Central memory CD8-positive, alpha-beta T cell (primary cell): ENCODE results near the gene AKAP9.
"Not testable (repeated sequence)": the region's sequence is repeated elsewhere in the genome, so short reads cannot be mapped to it uniquely, and the experiment has no call there.

ENCODE experiments used
- ATAC-seq: fragments of 150-1000 bp; cut with Tn5 transposase; replicated peaks from 2 replicates; pipeline ENCODE4 v1.10.0; 2022; ENCODE audit warnings: mild to moderate bottlenecking, moderate FRiP score, moderate number of reproducible peaks; ENCODE audit not compliant: poor library complexity, severe bottlenecking; ENCODE audit errors: extremely low read depth
- DNase-seq, 2 donors: peaks; one replicate each; pipeline ENCODE4 v3.0.0; 2021; ENCODE audit warnings: low spot score in 2 of 2
- H3K27ac Mint-ChIP-seq: one replicate; pipeline ENCODE4 v1.8.0; 2022; ENCODE audit warnings: low read depth, mild to moderate bottlenecking, moderate library complexity, mixed read lengths
- H3K27me3 Mint-ChIP-seq: one replicate; pipeline ENCODE4 v1.8.0; 2022; ENCODE audit warnings: mixed read lengths
- H3K36me3 Mint-ChIP-seq: one replicate; pipeline ENCODE4 v1.8.0; 2022; ENCODE audit warnings: mild to moderate bottlenecking, moderate library complexity, mixed read lengths; ENCODE audit not compliant: insufficient read depth
- H3K4me1 Mint-ChIP-seq: one replicate; pipeline ENCODE4 v1.8.0; 2022; ENCODE audit warnings: mixed read lengths
- H3K4me3 Mint-ChIP-seq: one replicate; pipeline ENCODE4 v1.8.0; 2022; ENCODE audit warnings: mild to moderate bottlenecking, moderate library complexity, mixed read lengths
- H3K9me3 Mint-ChIP-seq: one replicate; pipeline ENCODE4 v1.8.0; 2022; ENCODE audit warnings: mixed read lengths

AKAP9 gene

GRCh38 chr7:91916051-91916440 lies 24.6 kb upstream of the AKAP9 start:
- ATAC-seq (no peak), DNase-seq (no peak)
- peaks cover 24% of the 10 kb centered on the region for H3K27me3 Mint-ChIP-seq
- no peaks in the 10 kb centered on the region for H3K9me3 Mint-ChIP-seq
- H3K4me1 Mint-ChIP-seq, result no peaks in the 10 kb centered on the region
- no peak overlapping the region for H3K27ac Mint-ChIP-seq
- H3K36me3 Mint-ChIP-seq, result no peaks in the 10 kb centered on the region
- H3K4me3 Mint-ChIP-seq, result no peak overlapping the region

- H3K36me3 Mint-ChIP-seq, result no peaks in the 10 kb centered on the region
- no peak overlapping the region for H3K4me3 Mint-ChIP-seq
- no peak overlapping the region for H3K27ac Mint-ChIP-seq
- no peak for DNase-seq
- H3K9me3 Mint-ChIP-seq, result no peaks in the 10 kb centered on the region
- no peak for ATAC-seq
- H3K4me1 Mint-ChIP-seq, result no peaks in the 10 kb centered on the region
- peaks cover 36% of the 10 kb centered on the region for H3K27me3 Mint-ChIP-seq
These were observed 22.3 kb upstream of the AKAP9 start for GRCh38 chr7:91918356-91918755.

GRCh38 chr7:91922857-91923256 lies 17.8 kb upstream of the AKAP9 start:
- no peaks in the 10 kb centered on the region for H3K36me3 Mint-ChIP-seq
- DNase-seq (no peak), ATAC-seq (no peak)
- no peaks in the 10 kb centered on the region for H3K4me1 Mint-ChIP-seq
- no peaks in the 10 kb centered on the region for H3K9me3 Mint-ChIP-seq
- no peak overlapping the region for H3K4me3 Mint-ChIP-seq
- no peak overlapping the region for H3K27ac Mint-ChIP-seq
- peaks cover 73% of the 10 kb centered on the region for H3K27me3 Mint-ChIP-seq

- peaks cover 63% of the 10 kb centered on the region for H3K27me3 Mint-ChIP-seq
- no peaks in the 10 kb centered on the region for H3K9me3 Mint-ChIP-seq
- no peak for DNase-seq
- H3K4me1 Mint-ChIP-seq, result peaks cover 5% of the 10 kb centered on the region
- no peak for ATAC-seq
- H3K36me3 Mint-ChIP-seq, result no peaks in the 10 kb centered on the region
- no peak overlapping the region for H3K4me3 Mint-ChIP-seq
- no peak overlapping the region for H3K27ac Mint-ChIP-seq
These were observed 12.8 kb upstream of the AKAP9 start for GRCh38 chr7:91927912-91928311.

GRCh38 chr7:91929463-91929862 lies 11.2 kb upstream of the AKAP9 start:
- H3K4me1 Mint-ChIP-seq, result peaks cover 5% of the 10 kb centered on the region
- H3K36me3 Mint-ChIP-seq, result no peaks in the 10 kb centered on the region
- ATAC-seq (peak; percentile 65), DNase-seq (no peak)
- H3K4me3 Mint-ChIP-seq, result no peak overlapping the region
- H3K27me3 Mint-ChIP-seq, result peaks cover 47% of the 10 kb centered on the region
- no peaks in the 10 kb centered on the region for H3K9me3 Mint-ChIP-seq
- H3K27ac Mint-ChIP-seq, result no peak overlapping the region

GRCh38 chr7:91940171-91940570 lies 491 bp upstream of the AKAP9 start:
- H3K27ac Mint-ChIP-seq, result peak overlapping the region; percentile 93
- no peaks in the 10 kb centered on the region for H3K27me3 Mint-ChIP-seq
- DNase-seq (no peak), ATAC-seq (peak; percentile 17)
- peaks cover 14% of the 10 kb centered on the region for H3K36me3 Mint-ChIP-seq
- H3K4me3 Mint-ChIP-seq, result peak overlapping the region; percentile 92
- peaks cover 35% of the 10 kb centered on the region for H3K4me1 Mint-ChIP-seq
- H3K9me3 Mint-ChIP-seq, result no peaks in the 10 kb centered on the region

GRCh38 chr7:91941450-91941849 lies 788 bp downstream of the AKAP9 start:
- ATAC-seq (peak; percentile 50), DNase-seq (peak in 1 of 2 donors; percentile 17)
- peaks cover 14% of the 10 kb centered on the region for H3K36me3 Mint-ChIP-seq
- no peaks in the 10 kb centered on the region for H3K27me3 Mint-ChIP-seq
- H3K27ac Mint-ChIP-seq, result peak overlapping the region; percentile 93
- no peaks in the 10 kb centered on the region for H3K9me3 Mint-ChIP-seq
- peak overlapping the region; percentile 92 for H3K4me3 Mint-ChIP-seq
- H3K4me1 Mint-ChIP-seq, result peaks cover 37% of the 10 kb centered on the region

GRCh38 chr7:91942312-91942711 lies 1.6 kb downstream of the AKAP9 start:
- no peaks in the 10 kb centered on the region for H3K27me3 Mint-ChIP-seq
- H3K9me3 Mint-ChIP-seq, result no peaks in the 10 kb centered on the region
- peak overlapping the region; percentile 93 for H3K27ac Mint-ChIP-seq
- H3K36me3 Mint-ChIP-seq, result peaks cover 15% of the 10 kb centered on the region
- ATAC-seq (no peak), DNase-seq (no peak)
- H3K4me3 Mint-ChIP-seq, result peak overlapping the region; percentile 92
- peaks cover 45% of the 10 kb centered on the region for H3K4me1 Mint-ChIP-seq

- not testable (repeated sequence) for H3K27ac Mint-ChIP-seq, ATAC-seq, H3K9me3 Mint-ChIP-seq, DNase-seq, H3K27me3 Mint-ChIP-seq, H3K4me3 Mint-ChIP-seq
- H3K36me3 Mint-ChIP-seq, result peaks cover 20% of the 10 kb centered on the region
- H3K4me1 Mint-ChIP-seq, result peaks cover 48% of the 10 kb centered on the region
These were observed 4.3 kb downstream of the AKAP9 start for GRCh38 chr7:91944970-91945369.

GRCh38 chr7:91945476-91945875 lies 4.8 kb downstream of the AKAP9 start:
- Mint-ChIP-seq H3K4me3 (no peak overlapping the region), H3K9me3 (no peaks in the 10 kb centered on the region), H3K36me3 (peaks cover 15% of the 10 kb centered on the region), H3K4me1 (peaks cover 44% of the 10 kb centered on the region), H3K27ac (no peak overlapping the region), H3K27me3 (no peaks in the 10 kb centered on the region)
- DNase-seq (no peak), ATAC-seq (no peak)

GRCh38 chr7:91946549-91946948 lies 5.9 kb downstream of the AKAP9 start:
- H3K4me1 Mint-ChIP-seq, result peaks cover 39% of the 10 kb centered on the region
- peak overlapping the region; percentile 77 for H3K27ac Mint-ChIP-seq
- H3K4me3 Mint-ChIP-seq, result no peak overlapping the region
- H3K36me3 Mint-ChIP-seq, result peaks cover 6% of the 10 kb centered on the region
- no peaks in the 10 kb centered on the region for H3K27me3 Mint-ChIP-seq
- DNase-seq (no peak), ATAC-seq (no peak)
- no peaks in the 10 kb centered on the region for H3K9me3 Mint-ChIP-seq

- DNase-seq (no peak), ATAC-seq (no peak)
- Mint-ChIP-seq H3K27ac (no peak overlapping the region), H3K9me3 (no peaks in the 10 kb centered on the region), H3K4me3 (no peak overlapping the region), H3K27me3 (no peaks in the 10 kb centered on the region), H3K4me1 (peaks cover 40% of the 10 kb centered on the region), H3K36me3 (peaks cover 8% of the 10 kb centered on the region)
These were observed 7.3 kb downstream of the AKAP9 start for GRCh38 chr7:91947948-91948347.

GRCh38 chr7:91949221-91950009 lies 8.8 kb downstream of the AKAP9 start:
- Mint-ChIP-seq H3K4me1 (peaks cover 47% of the 10 kb centered on the region), H3K9me3 (no peaks in the 10 kb centered on the region), H3K27me3 (no peaks in the 10 kb centered on the region), H3K36me3 (peaks cover 8% of the 10 kb centered on the region), H3K27ac (no peak overlapping the region), H3K4me3 (no peak overlapping the region)
- no peak for DNase-seq
- no peak for ATAC-seq
